Stromal cell of bone marrow (primary cell): ENCODE measurements around the gene IER3.

Experiments
- DNase-seq: peaks from one replicate; pipeline ENCODE4 v3.0.0-alpha.2; 2012; ENCODE audit warnings: low read depth

IER3 gene

GRCh38 chr6:30703821-30704220 is 40.5 kb downstream of the IER3 start:
- DNase-seq, result no peak

GRCh38 chr6:30703011-30703410 is 41.3 kb downstream of the IER3 start:
- no peak for DNase-seq

DNA sequence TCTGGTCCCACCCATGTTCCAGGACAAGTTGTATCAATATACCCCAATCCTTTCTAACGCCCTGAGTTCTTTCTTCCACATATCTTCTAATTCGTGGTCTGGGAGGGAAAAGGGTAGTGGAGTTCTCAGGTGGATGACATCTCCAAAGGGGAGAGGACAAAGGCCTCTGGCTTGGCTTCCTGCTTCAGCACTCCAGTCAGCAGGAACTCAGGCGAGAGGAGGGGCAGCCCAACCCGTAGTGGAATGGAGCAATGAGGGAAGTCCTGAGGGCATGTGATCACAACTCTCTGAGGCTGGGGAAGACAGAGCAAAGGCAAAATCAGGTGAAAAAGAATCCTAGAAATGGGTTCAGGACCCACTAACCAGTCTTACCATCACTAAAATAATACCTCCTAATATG is 44.0 kb downstream of the IER3 start:
- DNase-seq, result no peak

GRCh38 chr6:30696432-30696831 is 47.9 kb downstream of the IER3 start:
- no peak for DNase-seq
